Activated gamma-delta T cell treated with Interleukin-2 at 50 U/mL for 16 hours (primary cell): ENCODE data around the gene ANXA9.

Experiments used
- DNase-seq: peaks from one replicate; pipeline ENCODE4 v3.0.0-alpha.2; 2020

Gene ANXA9

GRCh38 chr1:150974580-150975478 is 7.3 kb upstream of the ANXA9 start, which contains the start of gene CERS2:
TSS of gene CERS2 (minus strand) at chr1:150974835. CDS start at chr1:150969090, 5,745 bp downstream.
- DNase-seq = peak; percentile 73

GRCh38 chr1:150976401-150976821 is 5.7 kb upstream of the ANXA9 start:
- DNase-seq = no peak

- DNase-seq = peak; percentile 70
Observed at GRCh38 chr1:150976879-150977694, 5.0 kb upstream of the ANXA9 start.

DNA sequence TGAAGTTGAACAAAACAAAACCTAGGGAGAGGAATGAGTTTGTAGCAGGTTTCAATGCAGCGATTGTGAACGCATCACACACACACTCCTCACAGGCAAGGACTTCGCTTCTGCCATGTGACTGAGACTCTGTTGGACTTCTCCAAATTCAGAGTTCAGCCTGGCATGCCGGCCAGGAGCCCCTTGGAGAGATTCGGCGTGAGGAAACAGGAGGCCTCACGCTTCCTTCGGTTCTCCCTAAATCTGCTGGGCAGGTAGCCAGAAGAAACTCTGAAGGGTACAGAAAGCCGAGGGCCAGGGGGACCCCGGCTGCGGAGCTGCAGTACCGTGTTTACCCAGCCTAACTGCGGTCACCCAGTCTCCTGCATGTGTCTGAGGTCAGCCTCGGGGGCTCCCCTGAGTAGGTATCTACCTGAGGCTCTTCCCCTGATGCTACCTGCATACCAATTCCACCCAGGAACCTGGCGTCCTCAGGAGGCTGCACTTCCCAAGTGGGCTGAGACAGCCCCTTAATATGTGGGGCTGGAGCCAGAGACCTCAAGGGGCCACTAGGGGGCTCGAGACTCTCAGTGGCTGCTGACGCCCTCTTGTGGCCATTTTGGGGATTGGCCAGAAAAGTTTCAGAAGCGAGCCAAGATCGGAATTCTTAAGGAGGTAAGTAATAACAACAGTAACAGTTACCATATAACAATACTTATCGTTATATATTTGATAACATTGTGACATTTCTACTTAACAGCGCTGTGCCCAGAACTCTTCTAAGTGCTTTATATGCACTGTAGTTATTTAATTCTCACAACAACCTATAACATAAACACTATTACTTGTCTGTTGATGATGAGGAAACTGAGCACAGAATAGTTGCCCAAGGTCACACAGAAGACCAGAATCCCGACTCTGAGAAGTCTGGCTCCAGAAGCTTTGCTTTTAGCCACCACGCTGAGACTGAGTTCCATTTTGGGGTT is 2.7 kb upstream of the ANXA9 start:
- DNase-seq = peak; percentile 93

- DNase-seq = no peak
Observed at GRCh38 chr1:150981177-150981804, 801 bp upstream of the ANXA9 start.

- DNase-seq = no peak
Observed at GRCh38 chr1:150985179-150985825, 3.2 kb downstream of the ANXA9 start.

GRCh38 chr1:150987924-150988323 is 5.8 kb downstream of the ANXA9 start:
- no peak for DNase-seq

GRCh38 chr1:150992626-150993025 is 10.5 kb downstream of the ANXA9 start:
- no peak for DNase-seq

- DNase-seq = no peak
Observed at GRCh38 chr1:150994248-150994647, 12.2 kb downstream of the ANXA9 start.

- DNase-seq = no peak
Observed at GRCh38 chr1:150995460-150995859, 13.4 kb downstream of the ANXA9 start.

DNA sequence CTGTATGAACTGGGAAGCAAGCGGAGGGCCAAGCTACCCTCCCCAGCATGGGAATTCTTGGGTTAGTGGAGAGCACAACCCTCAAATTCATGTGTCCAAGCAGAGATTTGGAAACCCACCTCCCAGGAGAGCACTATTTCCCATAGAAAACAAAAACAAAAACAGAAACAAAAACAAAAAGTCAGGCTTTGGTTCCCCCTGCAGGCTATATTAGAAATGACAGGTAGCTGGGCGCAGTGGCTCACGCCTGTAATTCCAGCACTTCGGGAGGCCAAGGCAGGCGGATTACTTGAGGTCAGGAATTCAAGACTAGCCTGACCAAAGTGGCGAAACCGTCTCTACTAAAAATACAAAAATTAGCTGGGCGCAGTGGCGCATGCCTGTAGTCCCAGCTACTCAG is 13.8 kb downstream of the ANXA9 start:
- DNase-seq = no peak

DNA sequence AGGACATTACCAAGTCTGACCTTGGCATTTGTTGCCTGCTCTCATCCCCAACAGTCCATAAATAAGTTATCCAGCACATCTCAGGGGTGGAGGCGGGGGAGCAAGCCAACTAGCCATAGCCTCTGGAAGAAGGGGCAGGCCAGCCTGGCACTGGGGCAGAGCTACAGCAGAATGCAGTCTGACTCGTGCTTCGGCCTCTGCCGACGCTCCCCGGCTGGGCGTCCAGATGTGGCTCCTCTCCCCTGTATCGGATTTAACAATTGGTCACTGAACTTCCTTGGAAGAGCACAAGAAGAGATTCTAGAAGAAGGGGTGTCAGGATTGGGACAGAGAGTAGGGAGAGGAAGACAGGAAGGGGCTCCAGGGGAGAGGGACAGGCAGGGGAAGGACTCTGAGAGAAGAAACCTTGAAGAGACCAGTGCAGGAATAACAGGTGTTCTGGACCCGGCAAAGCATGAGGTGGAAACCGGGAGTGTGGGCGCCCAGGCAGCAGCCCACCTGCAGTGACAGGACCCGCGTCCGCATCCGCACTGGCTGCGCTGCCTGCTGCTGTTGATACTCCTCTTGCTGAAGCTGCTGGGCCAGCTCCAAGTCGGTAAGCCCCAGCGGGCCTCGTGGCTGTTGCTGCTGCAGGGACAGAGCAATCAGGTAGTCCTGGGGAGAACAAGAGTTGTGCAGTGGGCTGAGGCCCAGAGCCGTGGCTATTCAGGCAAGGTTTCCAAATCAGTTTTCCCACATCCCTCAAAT is 15.2 kb downstream of the ANXA9 start:
- no peak for DNase-seq

GRCh38 chr1:150997949-150998348 is 15.9 kb downstream of the ANXA9 start:
- no peak for DNase-seq

- DNase-seq = no peak
Observed at GRCh38 chr1:150999051-150999674, 17.1 kb downstream of the ANXA9 start.

GRCh38 chr1:150999926-151000325 is 17.8 kb downstream of the ANXA9 start:
- no peak for DNase-seq

GRCh38 chr1:151000408-151000807 is 18.3 kb downstream of the ANXA9 start:
- no peak for DNase-seq

DNA sequence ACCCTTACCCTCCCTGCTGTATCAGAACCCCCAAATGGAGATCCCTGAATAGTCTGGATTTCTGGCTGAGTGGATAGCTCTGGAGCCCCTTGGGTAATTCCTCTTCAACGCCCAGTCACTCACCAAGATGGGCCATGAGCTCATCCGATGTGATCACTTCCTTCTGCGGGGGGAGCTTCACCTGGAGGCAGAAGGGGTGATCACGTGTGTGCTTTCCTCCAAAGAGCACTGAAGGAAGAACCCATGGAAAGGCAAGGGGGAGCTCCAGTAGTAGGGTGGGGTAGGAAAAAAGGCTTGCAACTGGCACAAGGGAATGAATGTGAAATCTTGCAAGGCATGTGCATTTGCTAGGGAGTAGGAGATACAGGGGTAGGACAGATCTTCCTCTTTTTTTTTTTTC is 19.5 kb downstream of the ANXA9 start:
- no peak for DNase-seq

- DNase-seq = no peak
Observed at GRCh38 chr1:151002051-151002450, 20.0 kb downstream of the ANXA9 start.

- DNase-seq = no peak
Observed at GRCh38 chr1:151002611-151003010, 20.5 kb downstream of the ANXA9 start.

DNA sequence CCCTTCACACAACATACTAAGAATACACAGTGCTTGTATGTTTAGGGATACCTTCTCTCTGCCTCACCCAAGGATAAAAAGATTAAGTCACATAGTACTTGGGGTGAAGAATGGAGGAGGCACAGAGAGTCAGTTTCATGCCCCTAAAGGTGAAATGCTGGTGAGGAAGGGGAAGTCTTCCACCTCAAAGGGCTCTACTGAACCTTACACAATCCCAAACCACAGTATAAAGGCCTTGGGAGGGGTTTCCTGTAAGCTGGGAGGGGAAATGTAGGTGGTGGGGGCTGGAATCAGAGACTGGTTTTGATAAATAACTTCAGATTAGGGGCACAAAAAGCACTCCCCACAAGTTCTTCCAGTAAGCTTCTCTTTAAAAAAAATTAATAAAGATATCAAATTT is 21.1 kb downstream of the ANXA9 start:
- DNase-seq = no peak
